Measurements from ENCODE around the gene NTSR1. TPM values are rescaled to one million over a fixed set of nuclear protein-coding genes. Genes with fewer than 3 reads are reported as not detected.

Gene NTSR1
- total and polyA plus RNA-seq, 2 of the 8 experiments (the other 6 are each of a cell fraction or from before 2014, with no cell fraction given) = 0.53 to 0.89 TPM

- H3K9me3 ChIP-seq (ENCODE audit: insufficient read depth in 2 of 2, low read depth in 1 of 2, low read length in 1 of 2) = no peaks in the 10 kb centered on the region
- no peaks in the 10 kb centered on the region for H3K79me1 ChIP-seq (ENCODE audit: low read depth, low read length)
- WGBS, 2 experiments (ENCODE audit: extremely low coverage in 1 of 2, insufficient coverage in 1 of 2, insufficient read length in 1 of 2, insufficient replicate concordance in 2 of 2, low coverage in 1 of 2, low lambda C conversion rate in 2 of 2, missing lambda C conversion rate in 1 of 2) = 87% methylated on average over 24 of the region's 26 CpGs; no CpG with 5 or more reads in 1 of the 2 experiments
- H4K91ac ChIP-seq (replicated peaks; ENCODE audit: insufficient read length, low read length) = no peak overlapping the region
- ChIA-PET POLR2A (ENCODE audit: partially characterized antibody) (interaction anchor here (1.0 to 1.3 kb wide), 3 partner anchors 11 to 18 kb away, joined by 3 to 4 read pairs (median 3); no protein-coding TSS in a partner anchor), CTCF (ENCODE audit: partially characterized antibody) (interaction anchor here (0.6 to 6.2 kb wide), 6 partner anchors 9 to 1194 kb away, joined by 3 to 37 read pairs (median 4); partner anchors contain the start of gene NTSR1)
- H3K4ac ChIP-seq (replicated peaks; ENCODE audit: insufficient read length, low read depth, low read length) = no peak overlapping the region
- no peak overlapping the region for H2AK5ac ChIP-seq (ENCODE audit: low read depth, low read length)
- no peak overlapping the region for H3K14ac ChIP-seq (ENCODE audit: insufficient read length)
- peaks cover 2 to 26% (median 9%) of the 10 kb centered on the region in 4 experiments; a peak in 4 of 8 replicates for H3K36me3 ChIP-seq (ENCODE audit: control insufficient read depth in 2 of 4, insufficient read depth in 4 of 4, low read length in 3 of 4)
- no peak overlapping the region for H2BK5ac ChIP-seq (ENCODE audit: low read depth, low read length)
- H3K9ac ChIP-seq (replicated peaks in 1 of 4; ENCODE audit: extremely low read depth in 1 of 4, low read depth in 3 of 4, low read length in 3 of 4) = no peak overlapping the region
- H3K4me3 ChIP-seq (ENCODE audit: extremely low read depth in 1 of 4, insufficient read depth in 2 of 4, low read depth in 3 of 4, low read length in 4 of 4) = no peak overlapping the region
- H2AFZ ChIP-seq (ENCODE audit: low read length) = no peak overlapping the region
- no peak overlapping the region for H2BK120ac ChIP-seq (replicated peaks; ENCODE audit: low read depth, low read length)
- no peak overlapping the region for H2BK20ac ChIP-seq (ENCODE audit: low read length)
- no peak for TF ChIP-seq JUND (IDR thresholded peaks at IDR 0.05; ENCODE audit: low read length)
- no peak for TF ChIP-seq KDM4A (IDR thresholded peaks at IDR 0.05; ENCODE audit: low read depth, low read length, severe bottlenecking)
- no peak for TF ChIP-seq RNF2 (IDR thresholded peaks at IDR 0.05; ENCODE audit: borderline replicate concordance, low read depth, low read length, missing control alignments, poor library complexity, severe bottlenecking)
- no peak for TF ChIP-seq SAP30 (IDR thresholded peaks at IDR 0.05; ENCODE audit: insufficient read depth, insufficient replicate concordance, low read length)
- TF ChIP-seq, protein P1, sequence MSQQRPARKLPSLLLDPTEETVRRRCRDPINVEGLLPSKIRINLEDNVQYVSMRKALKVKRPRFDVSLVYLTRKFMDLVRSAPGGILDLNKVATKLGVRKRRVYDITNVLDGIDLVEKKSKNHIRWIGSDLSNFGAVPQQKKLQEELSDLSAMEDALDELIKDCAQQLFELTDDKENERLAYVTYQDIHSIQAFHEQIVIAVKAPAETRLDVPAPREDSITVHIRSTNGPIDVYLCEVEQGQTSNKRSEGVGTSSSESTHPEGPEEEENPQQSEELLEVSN (IDR thresholded peaks at IDR 0.05) = no peak
- TF ChIP-seq EZH2 (IDR thresholded peaks at IDR 0.05; ENCODE audit: low read depth, low read length, severe bottlenecking) = no peak
- no peak for TF ChIP-seq ASH2L (IDR thresholded peaks at IDR 0.05; ENCODE audit: low read length)
- no peak overlapping the region for H3K27ac ChIP-seq (ENCODE audit: low read depth, low read length)
- H2BK12ac ChIP-seq (ENCODE audit: low read depth, low read length) = no peak overlapping the region
- peaks cover 0 to 11% (median 5%) of the 10 kb centered on the region in 4 experiments; a peak in 4 of 7 replicates for H3K4me1 ChIP-seq (replicated peaks in 1 of 4; ENCODE audit: control insufficient read depth in 3 of 4, insufficient read depth in 4 of 4, low read length in 3 of 4)
- no peak overlapping the region for H3K56ac ChIP-seq (replicated peaks; ENCODE audit: insufficient read length, low read depth, low read length)
- no peak overlapping the region for H2BK15ac ChIP-seq (ENCODE audit: low read length)
- H3K79me2 ChIP-seq (ENCODE audit: control insufficient read depth in 1 of 2, insufficient read depth in 2 of 2, low read length in 2 of 2) = no peaks in the 10 kb centered on the region
- no peak overlapping the region for H4K5ac ChIP-seq (ENCODE audit: insufficient read length, low read depth, low read length)
- peaks cover 7% of the 10 kb centered on the region; the same call in 1 of the 2 replicates for H3K23me2 ChIP-seq (ENCODE audit: low read depth, low read length)
- H3K18ac ChIP-seq (ENCODE audit: extremely low read depth, low read length) = no peak overlapping the region
- 0 out of 2 replicates have a peak overlapping the region, but pooled peaks have one; percentile 5 for H4K8ac ChIP-seq (ENCODE audit: extremely low read depth, insufficient read depth, low read length)
- no peak for FAIRE-seq
- no peak overlapping the region for H3K23ac ChIP-seq (ENCODE audit: insufficient read length)
- no peak for DNase-seq (ENCODE audit: low read depth in 1 of 2, low spot score in 2 of 2)
- H3K27me3 ChIP-seq (replicated peaks in 1 of 4; ENCODE audit: control insufficient read depth in 3 of 4, extremely low read depth in 1 of 4, insufficient read depth in 3 of 4, low read length in 3 of 4) = peaks cover 0 to 18% (median 11%) of the 10 kb centered on the region in 4 experiments; a peak in 5 of 7 replicates
- H4K20me1 ChIP-seq (replicated peaks in 1 of 2; ENCODE audit: control insufficient read depth in 1 of 2, insufficient read depth in 2 of 2, low read length in 2 of 2) = peaks cover 0 to 15% of the 10 kb centered on the region in 2 experiments
- no peak overlapping the region; a peak in 1 of 4 replicates for H3K4me2 ChIP-seq (ENCODE audit: insufficient read depth in 1 of 2, low read depth in 2 of 2, low read length in 2 of 2)
These were observed 89.3 kb downstream of the NTSR1 start for GRCh38 chr20:62797671-62798532.
